NCI-H2227 treated with DMSO at 0.1 percent for 48 hours (cell line): ENCODE data around the gene NPAS3.
A peak's percentile ranks its signal among the peaks of the same experiment; 100 is the strongest.

ENCODE experiments used
- DNase-seq: peaks from one replicate; lab custom pipeline; 2025; lab: John Stamatoyannopoulos, UW

The NPAS3 gene

GRCh38 chr14:33449268-33449667 lies 510.6 kb downstream of the NPAS3 start:
- no peak for DNase-seq

- no peak for DNase-seq
Observed at GRCh38 chr14:33449703-33450395, 511.2 kb downstream of the NPAS3 start.

- no peak for DNase-seq
Observed at GRCh38 chr14:33450416-33450815, 511.7 kb downstream of the NPAS3 start.

GRCh38 chr14:33451211-33451610 lies 512.5 kb downstream of the NPAS3 start:
- no peak for DNase-seq

DNA sequence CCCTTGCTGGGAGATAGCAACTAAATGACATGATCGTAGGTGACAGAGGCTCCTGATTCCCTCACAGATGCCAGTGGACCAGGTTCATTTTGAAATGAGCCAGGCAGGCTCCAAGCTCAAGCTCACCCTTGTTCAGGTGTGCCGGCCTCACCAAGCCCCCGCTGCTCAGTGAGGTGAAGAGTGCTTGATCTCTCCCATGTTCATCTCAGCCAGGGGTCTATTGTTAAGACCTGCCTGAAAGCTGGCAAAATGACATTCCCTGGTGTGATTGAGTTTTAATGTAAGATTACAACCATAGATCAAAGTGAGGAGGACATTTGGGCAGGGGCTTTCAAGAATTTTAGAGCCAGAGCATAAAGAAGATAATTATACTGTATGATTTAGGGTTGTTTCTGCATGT lies 514.3 kb downstream of the NPAS3 start:
- peak; percentile 96 for DNase-seq

DNA sequence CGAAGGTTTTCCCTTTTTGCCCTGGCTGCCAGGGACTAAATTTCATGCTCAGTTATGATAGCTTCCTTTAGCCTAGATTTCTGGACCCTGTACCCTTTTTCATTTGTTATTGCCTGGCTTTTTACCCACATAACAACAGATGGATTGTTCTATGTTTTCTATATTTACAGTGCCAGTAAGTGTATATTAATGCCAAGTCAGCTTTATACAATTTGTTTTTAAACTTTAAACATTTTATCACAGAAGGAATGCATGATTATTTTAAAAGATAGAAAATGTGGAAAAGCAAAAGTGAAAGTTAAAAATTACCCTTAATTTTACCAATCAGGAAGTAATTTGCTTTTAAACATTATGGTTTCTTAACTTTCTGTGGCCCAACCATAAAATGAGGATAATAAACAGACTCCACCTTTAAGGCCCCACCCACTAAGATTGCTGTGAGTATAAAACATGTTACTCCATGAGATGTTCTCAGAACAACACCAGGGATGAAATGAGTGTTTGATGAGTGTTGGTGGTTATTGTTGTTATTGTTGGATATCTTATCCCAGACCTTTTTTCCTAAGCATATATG lies 515.4 kb downstream of the NPAS3 start:
- no peak for DNase-seq

DNA sequence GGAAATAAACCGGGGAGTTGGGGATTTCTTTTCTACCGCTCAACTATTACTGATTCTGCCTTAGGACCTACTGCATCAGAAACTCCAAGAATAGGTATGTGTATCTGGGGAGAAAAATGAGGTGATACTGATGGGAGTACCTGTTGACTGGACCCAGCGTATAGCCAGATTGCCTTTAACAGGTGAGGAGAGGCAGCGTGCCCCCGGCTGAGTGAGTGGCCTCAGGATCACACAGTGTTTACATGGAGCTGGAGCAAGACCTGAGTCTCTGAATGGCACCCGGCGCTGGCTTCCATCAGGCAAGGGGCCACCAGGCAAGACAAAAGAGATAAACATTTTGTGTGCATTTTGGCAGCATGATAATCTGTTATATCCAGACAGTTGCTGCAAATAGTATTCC lies 516.0 kb downstream of the NPAS3 start:
- DNase-seq = no peak

DNA sequence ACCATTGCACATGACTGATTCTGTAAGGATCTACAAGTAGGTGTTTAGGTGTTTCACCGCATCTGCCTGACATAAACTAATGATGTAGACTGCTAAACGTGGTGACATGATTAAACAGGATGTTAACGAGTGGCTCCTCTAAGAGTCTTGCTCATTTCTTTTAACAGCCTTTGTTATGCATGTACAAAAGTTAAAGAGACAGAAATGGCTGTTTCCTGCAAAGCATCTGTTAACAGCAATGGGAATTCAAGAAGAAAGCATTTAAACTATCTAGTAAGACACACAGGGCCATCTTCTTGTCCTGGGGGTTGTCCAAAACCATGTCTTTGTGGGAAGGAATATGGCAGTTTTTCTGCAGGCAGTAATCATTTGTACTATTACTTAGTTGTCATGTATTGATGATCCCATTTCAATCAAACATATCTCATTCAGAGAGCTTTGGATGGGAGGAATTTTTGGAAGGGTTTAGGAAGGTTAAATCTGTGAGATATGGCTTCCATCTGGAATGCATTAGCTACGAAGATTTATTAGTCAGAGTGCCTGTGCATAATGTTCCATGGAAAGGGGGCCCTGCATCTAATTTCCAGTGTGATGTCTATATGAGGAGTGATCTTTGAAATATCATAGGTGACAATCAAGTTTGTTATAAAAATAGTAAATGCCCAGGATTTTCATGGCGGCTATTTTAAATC lies 517.1 kb downstream of the NPAS3 start:
- no peak for DNase-seq

- DNase-seq = no peak
Observed at GRCh38 chr14:33457021-33457420, 518.3 kb downstream of the NPAS3 start.

- DNase-seq = no peak
Observed at GRCh38 chr14:33457617-33458016, 518.9 kb downstream of the NPAS3 start.

GRCh38 chr14:33460164-33460563 lies 521.5 kb downstream of the NPAS3 start:
- no peak for DNase-seq

DNA sequence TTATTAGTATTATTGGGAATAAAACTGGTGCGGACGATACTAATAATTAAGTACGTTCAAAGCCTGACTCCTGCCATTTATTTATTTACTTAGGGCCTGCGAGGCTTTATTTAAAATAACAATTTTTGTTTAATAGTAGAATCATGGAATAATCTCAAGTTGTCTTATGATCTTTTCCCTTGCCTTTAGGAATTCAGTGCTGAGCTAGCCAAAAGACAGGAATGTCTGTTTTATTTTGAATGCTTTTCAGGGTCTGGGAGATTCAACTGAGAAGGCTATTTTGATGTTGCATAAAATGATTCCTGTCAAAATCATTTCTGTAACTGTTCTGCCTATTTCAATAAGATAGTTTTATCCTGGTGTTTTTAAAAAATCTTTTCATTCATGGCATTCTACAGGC lies 522.4 kb downstream of the NPAS3 start:
- DNase-seq = no peak

DNA sequence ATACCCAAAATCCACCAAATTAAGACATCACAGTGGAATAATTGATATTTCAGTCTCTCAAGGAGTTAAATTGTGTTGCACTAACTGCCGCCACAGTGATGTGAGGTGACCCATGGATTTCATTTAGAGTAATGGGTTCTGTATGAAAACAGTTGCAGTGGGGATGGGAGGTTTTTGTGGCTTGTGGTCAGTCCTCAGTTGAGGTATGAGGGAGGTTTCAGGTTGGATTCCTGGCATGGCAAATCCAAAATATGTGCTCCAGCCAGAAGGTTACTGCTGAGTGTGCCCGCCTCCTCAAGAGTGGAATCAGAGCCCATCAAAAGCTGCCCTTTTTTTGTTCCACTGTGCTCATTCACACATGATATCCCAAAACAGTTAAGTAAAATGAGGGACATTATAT lies 525.1 kb downstream of the NPAS3 start:
- DNase-seq = no peak

DNA sequence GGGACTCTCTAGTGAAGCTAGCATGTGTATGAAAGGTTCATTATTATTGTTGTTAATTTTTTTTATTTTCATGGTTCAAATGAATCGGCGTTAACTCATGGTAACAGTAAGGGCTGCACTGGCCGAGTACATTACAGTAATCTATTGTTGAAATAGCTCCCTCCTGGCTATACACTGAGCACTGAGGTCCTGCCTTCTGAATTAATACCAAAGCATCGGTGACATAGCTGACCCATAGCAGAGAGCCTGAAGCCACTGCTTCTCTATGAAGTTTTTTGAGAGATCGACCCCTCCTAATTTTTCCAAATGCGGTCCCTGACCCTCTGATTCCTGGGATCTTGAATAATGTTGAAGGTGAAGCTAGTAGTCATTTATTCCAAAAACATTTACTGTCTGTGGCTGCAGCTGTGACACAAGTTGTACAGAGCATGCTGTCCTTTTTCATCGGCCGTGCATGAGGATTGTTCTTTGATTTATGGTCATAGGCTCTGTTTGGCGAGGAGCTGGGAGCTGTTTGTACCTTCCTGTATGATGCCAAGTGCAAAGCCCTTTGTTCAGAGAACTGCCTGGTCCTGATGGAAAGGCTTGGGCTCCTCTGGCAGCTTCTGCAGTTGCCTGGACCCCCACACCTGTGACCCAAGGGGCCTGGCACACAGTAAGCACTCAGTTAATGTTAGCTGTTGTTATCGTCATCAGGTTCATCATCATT lies 525.7 kb downstream of the NPAS3 start:
- no peak for DNase-seq

GRCh38 chr14:33465846-33466700 lies 527.4 kb downstream of the NPAS3 start:
- DNase-seq = no peak

GRCh38 chr14:33467971-33468370 lies 529.3 kb downstream of the NPAS3 start:
- DNase-seq = no peak

DNA sequence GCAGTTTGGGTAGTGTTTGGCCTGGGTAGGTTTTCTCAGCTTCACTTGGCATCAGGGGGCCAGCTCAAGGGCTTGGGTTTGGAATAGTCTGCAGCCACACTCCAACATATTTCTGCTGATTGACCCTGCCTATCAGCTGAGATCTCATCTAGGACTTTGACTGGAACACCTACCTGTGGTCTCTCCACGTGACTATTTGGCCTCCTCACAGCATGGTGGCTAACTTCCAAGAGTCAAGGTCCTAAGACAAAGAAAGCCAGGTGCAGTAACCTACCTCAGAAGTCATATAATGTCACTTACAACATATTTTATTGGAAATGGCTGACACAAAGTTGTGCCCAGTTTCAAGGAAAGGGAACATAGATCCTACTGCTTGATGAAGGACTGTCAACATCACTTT lies 531.2 kb downstream of the NPAS3 start:
- DNase-seq = no peak

- DNase-seq = no peak
Observed at GRCh38 chr14:33471776-33472175, 533.1 kb downstream of the NPAS3 start.

DNA sequence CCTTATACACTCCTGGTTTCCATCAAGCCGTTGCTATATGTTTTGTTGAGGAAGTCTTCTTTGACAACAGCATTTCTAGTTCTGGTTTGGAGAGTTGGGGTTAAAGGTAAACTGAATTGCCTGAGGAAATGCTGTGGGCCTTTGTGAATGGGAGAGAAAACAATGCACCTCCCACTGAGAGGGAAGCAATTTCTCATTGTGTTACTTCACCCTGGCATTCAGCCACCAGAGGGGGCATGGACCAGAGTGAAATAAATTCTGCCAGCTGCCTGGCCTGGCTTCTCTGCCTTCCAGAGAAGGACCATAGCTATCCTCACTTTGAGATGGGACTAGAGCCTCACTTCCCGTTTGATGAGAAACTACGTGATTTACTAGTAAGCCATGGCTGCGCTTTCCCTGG lies 536.9 kb downstream of the NPAS3 start:
- DNase-seq = peak; percentile 88

- DNase-seq = no peak
Observed at GRCh38 chr14:33477797-33478196, 539.1 kb downstream of the NPAS3 start.

DNA sequence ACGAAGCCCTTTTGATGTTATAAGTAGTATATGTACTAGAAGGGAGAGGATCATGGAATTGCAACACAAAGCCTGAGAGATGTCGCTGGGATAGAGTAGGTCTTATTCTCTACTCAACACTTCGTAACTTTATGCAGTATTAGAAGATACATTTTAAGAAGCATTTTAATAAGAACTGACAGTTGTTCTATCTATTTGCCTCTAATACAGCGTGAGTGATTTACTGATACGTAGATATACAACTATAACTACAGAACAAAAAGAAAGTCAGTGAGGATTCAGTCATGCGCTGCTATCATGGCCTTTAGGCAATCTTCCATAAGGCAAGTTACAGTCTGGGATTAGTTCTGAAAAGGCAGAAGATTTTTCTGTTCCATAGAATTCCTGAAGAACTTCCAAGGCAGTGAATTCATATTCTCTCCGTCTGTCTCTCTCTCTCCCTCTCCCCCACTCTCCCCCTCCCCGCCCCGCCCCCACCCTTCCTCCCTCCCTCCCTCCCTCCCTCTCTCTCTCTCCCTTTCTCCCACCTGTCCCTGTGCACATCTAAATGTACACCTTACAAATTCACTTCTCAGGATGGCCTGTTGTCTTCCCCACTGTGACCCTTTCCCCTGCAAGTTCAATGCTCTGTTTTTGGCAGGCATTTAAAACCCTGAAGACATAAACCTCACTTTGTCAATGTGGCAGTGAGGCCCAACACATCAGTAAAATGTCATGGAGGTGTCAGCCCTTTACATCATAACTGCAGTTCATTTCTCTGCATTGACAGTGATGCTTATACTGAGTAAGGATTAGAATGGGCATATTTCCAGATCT lies 541.6 kb downstream of the NPAS3 start:
- DNase-seq = no peak
